Vagina (tissue), 2 donors: ENCODE results near the gene KCTD6. TPM values are rescaled to one million over a fixed set of nuclear protein-coding genes. Genes with fewer than 3 reads are reported as not detected.
"Not testable (repeated sequence)": the region's sequence is repeated elsewhere in the genome, so short reads cannot be mapped to it uniquely, and the experiment has no call there.

Experiments
- DNase-seq, 2 donors: peaks; one replicate each; pipeline ENCODE4 v3.0.0-alpha.2; 2017; ENCODE audit errors: extremely low spot score in 2 of 2
- H3K27ac ChIP-seq: fragments of 200-600 bp; sonication (generic); one replicate; pipeline ENCODE4 v1.5.1; 2019
- H3K27me3 ChIP-seq: fragments of 200-600 bp; sonication (generic); one replicate; pipeline ENCODE4 v1.5.1; 2019
- H3K36me3 ChIP-seq, 2 donors: fragments of 200-600 bp; sonication (generic); one replicate each; pipeline ENCODE4 v1.5.1; 2017 to 2019
- H3K4me1 ChIP-seq: fragments of 200-600 bp; sonication (generic); one replicate; pipeline ENCODE4 v1.5.1; 2019
- H3K4me3 ChIP-seq, 2 donors: fragments of 200-600 bp; sonication (generic); 1 replicate in 1 of 2; 2 replicates in 1 of 2; pipeline ENCODE4 v1.5.1; 2016 to 2019
- H3K9me3 ChIP-seq: fragments of 200-600 bp; sonication (generic); one replicate; pipeline ENCODE4 v1.5.1; 2019
- POLR2A ChIP-seq, 2 donors: fragments of 450-650 bp; IDR thresholded peaks; one replicate each; pipeline ENCODE4 v1.6.1; 2017; ENCODE audit warnings: antibody characterized with exemption in 2 of 2, mild to moderate bottlenecking in 2 of 2, moderate library complexity in 2 of 2
- POLR2AphosphoS5 ChIP-seq, 2 donors: sonication (generic); formaldehyde crosslinking; IDR thresholded peaks; one replicate each; pipeline ENCODE4 v1.9.0; 2017; ENCODE audit warnings: antibody characterized with exemption in 2 of 2, mild to moderate bottlenecking in 2 of 2, low read depth in 1 of 2; ENCODE audit not compliant: insufficient read depth in 1 of 2
- intact Hi-C: fragments of 100-400 bp; cut with DNase I; formaldehyde crosslinking; loops from one replicate; pipeline ENCODE4 v1.15.1; 2023
- total RNA-seq: library from RNA; depleted of rRNA; stranded (reverse); fragments of >200 nt; gene quantifications from one replicate; pipeline ENCODE4 v1.2.3, GENCODE V29; 2016
- TF ChIP-seq, protein P1 (sequence below), 3 experiments: fragments of 450-650 bp in 2 of 3; fragments of 200-600 bp in 1 of 3; sonication (generic) in 1 of 3; IDR thresholded peaks; one replicate each; pipeline ENCODE4 v1.5.1; 2017 to 2019; ENCODE audit warnings: antibody characterized with exemption in 3 of 3, mild to moderate bottlenecking in 2 of 3, moderate library complexity in 2 of 3

Gene KCTD6
- total RNA-seq, 1 donor from 2014 or later = 19.6 TPM

DNA sequence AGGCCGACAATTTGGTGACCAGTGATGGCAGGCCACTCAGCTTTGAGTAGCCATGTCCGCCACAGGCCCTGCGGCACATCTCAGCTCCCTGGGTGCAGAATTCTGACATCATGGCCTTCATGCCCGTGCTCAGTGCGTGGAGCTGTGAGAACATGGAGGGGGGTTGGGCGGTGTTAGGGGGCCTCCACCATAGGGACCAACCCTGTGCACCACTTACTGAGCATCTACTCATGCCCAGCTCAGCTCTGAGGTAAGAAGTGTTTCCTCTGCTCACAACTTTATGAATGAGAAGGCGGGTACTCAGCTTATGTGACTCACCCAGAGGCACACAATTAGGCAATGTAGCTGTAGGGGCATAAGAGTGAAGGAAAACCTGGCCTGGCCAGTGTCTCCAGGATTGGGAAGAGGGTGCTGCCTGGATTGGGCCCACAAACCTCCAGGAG lies 34.6 kb downstream of the KCTD6 start:
- Histone ChIP-seq H3K4me3 (no peak overlapping the region), H3K27me3 (no peaks in the 10 kb centered on the region), H3K36me3 (peaks cover 0 to 33% of the 10 kb centered on the region in 2 donors), H3K27ac (no peak overlapping the region), H3K4me1 (peaks cover 12% of the 10 kb centered on the region), H3K9me3 (no peaks in the 10 kb centered on the region)
- intact Hi-C loops = no loop called here
- no peak for DNase-seq
- TF ChIP-seq POLR2AphosphoS5 (IDR thresholded peaks at IDR 0.05; ENCODE audit: insufficient read depth in 1 of 2, low read depth in 1 of 2) (peak in 1 of 2 donors; percentile 71), POLR2A (IDR thresholded peaks at IDR 0.05) (no peak)
- TF ChIP-seq, protein P1, sequence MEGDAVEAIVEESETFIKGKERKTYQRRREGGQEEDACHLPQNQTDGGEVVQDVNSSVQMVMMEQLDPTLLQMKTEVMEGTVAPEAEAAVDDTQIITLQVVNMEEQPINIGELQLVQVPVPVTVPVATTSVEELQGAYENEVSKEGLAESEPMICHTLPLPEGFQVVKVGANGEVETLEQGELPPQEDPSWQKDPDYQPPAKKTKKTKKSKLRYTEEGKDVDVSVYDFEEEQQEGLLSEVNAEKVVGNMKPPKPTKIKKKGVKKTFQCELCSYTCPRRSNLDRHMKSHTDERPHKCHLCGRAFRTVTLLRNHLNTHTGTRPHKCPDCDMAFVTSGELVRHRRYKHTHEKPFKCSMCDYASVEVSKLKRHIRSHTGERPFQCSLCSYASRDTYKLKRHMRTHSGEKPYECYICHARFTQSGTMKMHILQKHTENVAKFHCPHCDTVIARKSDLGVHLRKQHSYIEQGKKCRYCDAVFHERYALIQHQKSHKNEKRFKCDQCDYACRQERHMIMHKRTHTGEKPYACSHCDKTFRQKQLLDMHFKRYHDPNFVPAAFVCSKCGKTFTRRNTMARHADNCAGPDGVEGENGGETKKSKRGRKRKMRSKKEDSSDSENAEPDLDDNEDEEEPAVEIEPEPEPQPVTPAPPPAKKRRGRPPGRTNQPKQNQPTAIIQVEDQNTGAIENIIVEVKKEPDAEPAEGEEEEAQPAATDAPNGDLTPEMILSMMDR (IDR thresholded peaks at IDR 0.05) = no peak

DNA sequence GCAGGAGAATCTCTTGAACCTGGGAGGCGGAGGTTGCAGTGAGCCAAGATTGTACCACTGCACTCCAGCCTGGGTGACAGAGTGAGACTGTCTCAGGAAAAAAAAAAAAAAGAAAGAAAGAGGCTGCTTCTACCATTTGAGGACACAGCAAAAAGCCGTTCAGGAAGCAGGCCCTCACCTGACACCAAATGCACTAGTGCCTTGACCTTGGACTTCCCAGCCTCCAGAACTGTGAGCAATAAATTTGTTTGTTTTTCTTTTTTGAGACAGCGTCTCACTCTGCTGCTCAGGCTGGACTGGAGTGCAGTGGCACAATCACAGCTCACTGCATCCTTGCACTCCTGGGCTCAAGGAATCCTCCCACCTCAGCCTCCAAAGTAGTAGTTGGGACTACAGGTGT lies 35.5 kb downstream of the KCTD6 start:
- peaks cover 12% of the 10 kb centered on the region for H3K4me1 ChIP-seq
- H3K9me3 ChIP-seq, intact Hi-C loops, H3K27ac ChIP-seq, DNase-seq, H3K27me3 ChIP-seq, H3K4me3 ChIP-seq: not testable (repeated sequence)
- H3K36me3 ChIP-seq = peaks cover 0 to 24% of the 10 kb centered on the region in 2 donors

DNA sequence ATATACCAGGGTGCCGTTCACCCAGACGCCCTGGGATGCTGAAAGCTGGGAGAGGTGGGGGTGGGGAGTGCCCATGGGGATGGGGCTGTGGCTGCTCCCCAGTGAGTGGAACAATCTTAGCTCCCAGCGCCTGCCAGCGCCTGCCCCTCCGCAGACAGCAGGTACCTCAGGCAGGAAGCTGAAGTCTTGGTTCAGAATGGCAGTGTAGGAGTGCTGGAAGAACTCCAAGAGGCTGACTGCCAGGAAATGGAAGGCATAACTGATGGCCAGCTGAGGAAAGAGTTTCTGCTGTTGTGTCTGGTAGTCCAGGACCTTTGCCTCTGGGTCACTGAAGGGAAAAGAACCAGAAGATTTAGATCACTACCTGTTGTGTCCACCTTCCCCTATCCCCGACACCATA lies 36.7 kb downstream of the KCTD6 start:
- no peak for DNase-seq
- intact Hi-C loops = no loop called here
- H3K4me3 ChIP-seq = no peak overlapping the region
- TF ChIP-seq POLR2A (IDR thresholded peaks at IDR 0.05) (no peak), POLR2AphosphoS5 (IDR thresholded peaks at IDR 0.05; ENCODE audit: insufficient read depth in 1 of 2, low read depth in 1 of 2) (no peak)
- TF ChIP-seq, protein P1 (IDR thresholded peaks at IDR 0.05) = no peak
- H3K4me1 ChIP-seq = peaks cover 18% of the 10 kb centered on the region
- H3K9me3 ChIP-seq = no peaks in the 10 kb centered on the region
- H3K36me3 ChIP-seq = peaks cover 0 to 12% of the 10 kb centered on the region in 2 donors
- H3K27me3 ChIP-seq = no peaks in the 10 kb centered on the region
- no peak overlapping the region for H3K27ac ChIP-seq

DNA sequence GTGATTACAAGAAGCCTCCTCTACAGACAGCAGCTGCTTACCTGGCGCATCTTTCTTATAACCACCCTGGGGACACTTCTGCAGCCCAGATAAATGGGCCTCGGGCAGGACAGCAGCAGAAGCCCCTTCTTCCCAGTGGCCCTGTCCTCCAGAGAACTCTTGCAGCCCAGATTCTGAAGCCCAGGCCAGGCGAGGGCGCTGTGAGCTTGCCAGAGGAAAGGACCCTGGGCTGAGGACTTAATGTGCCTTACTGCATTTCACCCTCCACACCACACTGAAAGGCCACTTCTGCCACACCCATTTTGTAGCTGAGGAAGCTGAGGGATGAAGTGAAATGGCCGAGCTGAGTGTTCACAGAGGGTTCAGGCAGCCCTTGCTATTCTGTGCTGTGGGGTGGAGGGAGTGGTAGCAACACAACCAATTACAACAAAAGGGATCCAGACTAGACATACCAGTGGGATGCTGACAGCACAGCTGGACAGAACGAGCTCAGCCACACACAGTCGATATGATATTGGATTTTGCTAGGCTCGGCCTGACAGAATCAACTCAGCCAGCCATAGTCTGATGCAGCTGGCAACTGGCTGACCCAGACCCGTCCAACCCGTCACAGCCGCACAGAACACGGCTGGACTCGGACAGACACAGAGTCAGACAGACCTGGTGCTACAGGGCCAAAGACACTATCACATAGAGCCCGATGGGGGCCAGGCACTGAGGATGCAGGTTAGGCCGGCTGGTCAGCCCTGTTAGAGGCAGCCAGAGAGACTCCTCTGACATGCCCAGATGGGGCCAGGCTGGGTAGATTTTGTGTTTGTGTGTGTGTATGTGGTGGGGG lies 37.8 kb downstream of the KCTD6 start:
- peaks cover 20% of the 10 kb centered on the region for H3K4me1 ChIP-seq
- no peak overlapping the region for H3K27ac ChIP-seq
- no peaks in the 10 kb centered on the region for H3K9me3 ChIP-seq
- no peaks in the 10 kb centered on the region for H3K27me3 ChIP-seq
- DNase-seq = no peak
- TF ChIP-seq, protein P1 (IDR thresholded peaks at IDR 0.05) = no peak
- TF ChIP-seq POLR2AphosphoS5 (IDR thresholded peaks at IDR 0.05; ENCODE audit: insufficient read depth in 1 of 2, low read depth in 1 of 2) (no peak), POLR2A (IDR thresholded peaks at IDR 0.05) (no peak)
- peaks cover 0 to 4% of the 10 kb centered on the region in 2 donors for H3K36me3 ChIP-seq
- no peak overlapping the region for H3K4me3 ChIP-seq
- intact Hi-C loops = loop anchor here (10.0 kb wide), 1 partner anchor 205 kb away; no protein-coding TSS in a partner anchor

DNA sequence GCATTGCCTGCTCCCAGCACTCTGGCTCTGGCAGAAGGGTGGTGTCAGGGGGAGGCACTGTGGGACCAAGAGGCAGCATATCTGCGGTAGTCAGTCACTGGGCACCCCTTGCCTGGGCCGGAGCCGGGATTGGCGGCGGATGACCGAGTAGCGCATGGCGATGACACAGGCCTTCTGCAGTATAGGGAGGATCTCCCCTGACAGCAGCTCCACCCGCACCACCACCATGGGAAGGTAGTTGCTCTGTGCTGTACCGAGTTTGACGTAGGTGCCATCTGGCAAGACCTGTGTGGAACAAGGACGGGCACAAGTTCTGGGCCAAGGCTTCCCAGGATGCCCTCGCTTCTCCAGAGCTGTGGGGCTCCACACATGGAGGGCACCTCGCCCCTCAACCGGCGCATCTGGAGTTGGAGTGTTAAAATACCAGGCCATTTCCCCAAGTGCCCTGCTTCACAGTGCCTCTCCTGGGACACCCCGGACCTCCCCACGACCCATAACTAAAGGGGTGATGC lies 38.5 kb downstream of the KCTD6 start:
- TF ChIP-seq POLR2A (IDR thresholded peaks at IDR 0.05) (no peak), POLR2AphosphoS5 (IDR thresholded peaks at IDR 0.05; ENCODE audit: insufficient read depth in 1 of 2, low read depth in 1 of 2) (no peak)
- TF ChIP-seq, protein P1 (IDR thresholded peaks at IDR 0.05) = no peak
- no peak for DNase-seq
- Histone ChIP-seq H3K4me1 (peaks cover 26% of the 10 kb centered on the region), H3K36me3 (peaks cover 0 to 4% of the 10 kb centered on the region in 2 donors), H3K9me3 (no peaks in the 10 kb centered on the region), H3K4me3 (no peak overlapping the region), H3K27ac (no peak overlapping the region), H3K27me3 (no peaks in the 10 kb centered on the region)
- intact Hi-C loops = loop anchor here (10.0 kb wide), 1 partner anchor 206 kb away; no protein-coding TSS in a partner anchor
